Endothelial cell of umbilical vein (primary cell): Measurements from ENCODE around the gene SLC12A9. TPM values are rescaled to one million over a fixed set of nuclear protein-coding genes. Genes with fewer than 3 reads are reported as not detected.

Experiments
- BruUV-seq: library from RNA; stranded (reverse); fragments of 400-500 nt; replicated peaks from 2 replicates; lab custom pipeline; 2021; lab: Mats Ljungman, UMichigan
- CTCF ChIA-PET: fragments of 300-600, 350-600 bp; sonication (Branson Sonifier 250); formaldehyde crosslinking; loops from one replicate; lab custom pipeline; 2021; ENCODE audit warnings: antibody characterized with exemption, inconsistent platforms; lab: Charles Lee
- POLR2A ChIA-PET: fragments of 300-600, 350-600 bp; sonication (Branson Sonifier 250); formaldehyde crosslinking; loops from one replicate; lab custom pipeline; 2021; ENCODE audit warnings: antibody characterized with exemption, inconsistent platforms; lab: Charles Lee
- DNase-seq: peaks from one replicate; pipeline ENCODE4 v3.0.0-alpha.2; 2011; ENCODE audit warnings: low read depth, low spot score
- FAIRE-seq: peaks from 2 replicates; lab custom pipeline; 2011; peaks lifted over from hg19 to GRCh38; lab: Jason Lieb, UNC
- H2AFZ ChIP-seq: 2 replicates; pipeline ENCODE4 v1.6.0; 2012; ENCODE audit warnings: low read depth, low read length, control low read depth, inconsistent platforms
- H3K27ac ChIP-seq: 2 replicates; pipeline ENCODE4 v1.5.1; 2011; ENCODE audit warnings: low read depth, mild to moderate bottlenecking, control low read depth, low read length, moderate library complexity; ENCODE audit not compliant: insufficient read depth
- H3K27me3 ChIP-seq, 2 experiments: 2 replicates each; pipeline versions ENCODE4 v1.6.0 to v1.6.1; 2011; ENCODE audit warnings: low read length in 2 of 2, mixed read lengths in 1 of 2; ENCODE audit not compliant: control insufficient read depth in 2 of 2, insufficient read depth in 2 of 2
- H3K36me3 ChIP-seq, 2 experiments: 2 replicates in 1 of 2; 3 replicates in 1 of 2; pipeline ENCODE4 v1.5.1; 2011; ENCODE audit warnings: low read length in 2 of 2, mild to moderate bottlenecking in 1 of 2, moderate library complexity in 1 of 2; ENCODE audit not compliant: control insufficient read depth in 2 of 2, insufficient read depth in 2 of 2; ENCODE audit errors: extremely low read depth in 1 of 2
- H3K4me1 ChIP-seq: 3 replicates; pipeline ENCODE4 v1.5.1; 2011; ENCODE audit warnings: mild to moderate bottlenecking, low read length; ENCODE audit not compliant: control insufficient read depth, insufficient read depth; ENCODE audit errors: extremely low read depth
- H3K4me2 ChIP-seq: 2 replicates; pipeline ENCODE4 v1.6.1; 2011; ENCODE audit warnings: low read length, control low read depth, mixed read lengths; ENCODE audit not compliant: insufficient read depth
- H3K4me3 ChIP-seq, 3 experiments: fragments of 200-600 bp in 1 of 3; sonication (generic), shearing (Covaris generic) in 1 of 3; replicated peaks in 1 of 3; 2 replicates each; pipeline ENCODE4 v1.5.1; 2011 to 2016; ENCODE audit warnings: control low read depth in 3 of 3, low read length in 3 of 3, mild to moderate bottlenecking in 2 of 3, inconsistent platforms in 1 of 3, low read depth in 1 of 3, moderate library complexity in 1 of 3; ENCODE audit not compliant: insufficient read depth in 1 of 3
- H3K79me2 ChIP-seq: 2 replicates; pipeline ENCODE4 v1.6.0; 2012; ENCODE audit warnings: low read length, inconsistent platforms; ENCODE audit not compliant: control insufficient read depth, insufficient read depth
- H3K9ac ChIP-seq: replicated peaks from 2 replicates; pipeline ENCODE3; 2011; ENCODE audit warnings: low read length, control low read depth; ENCODE audit not compliant: insufficient read depth; ENCODE audit errors: extremely low read depth
- H3K9me1 ChIP-seq: replicated peaks from 3 replicates; pipeline ENCODE4 v1.6.0; 2011; ENCODE audit warnings: mild to moderate bottlenecking, low read length; ENCODE audit not compliant: control insufficient read depth, insufficient read depth; ENCODE audit errors: extremely low read depth
- H3K9me3 ChIP-seq: replicated peaks from 2 replicates; pipeline ENCODE4 v1.5.1; 2012; ENCODE audit warnings: low read length, inconsistent platforms; ENCODE audit not compliant: control insufficient read depth, insufficient read depth
- H4K20me1 ChIP-seq: replicated peaks from 2 replicates; pipeline ENCODE3; 2011; ENCODE audit warnings: mild to moderate bottlenecking, low read length; ENCODE audit not compliant: control insufficient read depth, insufficient read depth; ENCODE audit errors: extremely low read depth
- EZH2 ChIP-seq: IDR thresholded peaks from 2 replicates; pipeline ENCODE4 v1.6.1; 2012; ENCODE audit warnings: borderline replicate concordance, low read depth, mild to moderate bottlenecking, moderate library complexity, low read length, inconsistent platforms; ENCODE audit not compliant: severe bottlenecking
- FOS ChIP-seq: IDR thresholded peaks from 2 replicates; pipeline ENCODE4 v1.6.1; 2011; ENCODE audit warnings: mild to moderate bottlenecking, low read length, moderate library complexity, borderline replicate concordance; ENCODE audit not compliant: insufficient read depth
- GATA2 ChIP-seq: IDR thresholded peaks from 2 replicates; pipeline ENCODE4 v1.7.0; 2011; ENCODE audit warnings: low read depth, mild to moderate bottlenecking, moderate library complexity, mixed read lengths, low read length; ENCODE audit not compliant: insufficient read length, insufficient read depth
- JUN ChIP-seq: IDR thresholded peaks from 2 replicates; pipeline ENCODE4 v1.6.1; 2011; ENCODE audit warnings: borderline replicate concordance, low read depth; ENCODE audit not compliant: insufficient read length, insufficient read depth
- MYC ChIP-seq: IDR thresholded peaks from one replicate; pipeline ENCODE4 v1.6.1; 2011; ENCODE audit warnings: mild to moderate bottlenecking, low read depth, low read length
- POLR2A ChIP-seq: IDR thresholded peaks from 2 replicates; pipeline ENCODE4 v1.6.1; 2012; ENCODE audit warnings: low read depth, mild to moderate bottlenecking, control low read depth, low read length
- POLR2AphosphoS5 ChIP-seq: IDR thresholded peaks from 2 replicates; pipeline ENCODE4 v1.6.1; 2012; ENCODE audit warnings: low read depth, mild to moderate bottlenecking, control low read depth, low read length, moderate library complexity; ENCODE audit not compliant: insufficient read depth
- dilution Hi-C: fragments of 300-500 bp; cut with MboI; formaldehyde crosslinking; loops from one replicate; pipeline ENCODE4 v1.15.0; 2019; ENCODE audit warnings: low sequenced_read_pairs; ENCODE audit not compliant: extremely low pct_ligation_motif_present
- intact Hi-C: fragments of 100-400 bp; cut with micrococcal nuclease; formaldehyde crosslinking; loops from one replicate; pipeline ENCODE4 v1.10.0; 2022
- polyA plus RNA-seq, 4 experiments: library from polyadenylated mRNA; depleted of rRNA in 3 of 4; stranded (reverse) in 3 of 4; unstranded in 1 of 4; fragments of >200 nt; gene quantifications; 2 replicates each; pipeline versions ENCODE4 v1.2.1 to v1.2.3, GENCODE V29; 2011 to 2012; ENCODE audit warnings: missing spikeins in 1 of 4
- total RNA-seq: library from RNA; stranded (reverse); gene quantifications from 2 replicates; pipeline ENCODE4 v1.2.3, GENCODE V29; 2021
- TF ChIP-seq, protein P1 (sequence below): IDR thresholded peaks from 2 replicates; pipeline ENCODE4 v1.6.1; 2011; ENCODE audit not compliant: insufficient read depth, insufficient read length
- TF ChIP-seq, protein P2 (sequence below), 2 donors: IDR thresholded peaks; 1 replicate in 1 of 2; 2 replicates in 1 of 2; pipeline ENCODE4 v1.5.1; 2011; ENCODE audit warnings: low read length in 2 of 2, mild to moderate bottlenecking in 2 of 2, moderate library complexity in 2 of 2, control low read depth in 1 of 2, inconsistent platforms in 1 of 2, low read depth in 1 of 2; ENCODE audit not compliant: insufficient read depth in 1 of 2; ENCODE audit errors: extremely low read depth in 1 of 2

SLC12A9 gene
- total and polyA plus RNA-seq, 2 donors (not counting 3 experiments of a cell fraction or from before 2014, with no cell fraction given) = 35.0 to 37.0 TPM

DNA sequence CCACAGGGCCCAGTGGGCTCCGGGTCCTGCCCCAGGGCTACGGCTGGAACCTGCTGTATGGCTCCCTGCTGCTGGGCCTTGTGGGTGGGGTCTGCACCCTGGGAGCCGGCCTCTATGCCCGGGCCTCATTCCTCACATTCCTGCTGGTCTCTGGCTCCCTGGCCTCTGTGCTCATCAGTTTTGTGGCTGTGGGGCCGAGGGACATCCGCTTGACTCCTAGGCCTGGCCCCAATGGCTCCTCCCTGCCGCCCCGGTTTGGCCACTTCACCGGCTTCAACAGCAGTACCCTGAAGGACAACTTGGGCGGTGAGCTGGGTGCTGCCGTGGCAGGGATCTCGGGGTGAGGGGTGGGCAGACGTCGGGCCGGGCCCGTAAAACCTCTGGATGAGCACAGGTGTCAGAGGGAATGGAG is 4.4 kb downstream of the SLC12A9 start:
- intact Hi-C loops = no loop called here

More for the DNA sequence above, 4.4 kb downstream of the SLC12A9 start:
- Histone ChIP-seq H3K9me1 (no peaks in the 10 kb centered on the region), H3K4me1 (peaks cover 11% of the 10 kb centered on the region), H3K36me3 (peaks cover 5 to 11% of the 10 kb centered on the region in 2 experiments), H3K27ac (no peak overlapping the region), H3K4me2 (no peak overlapping the region), H3K9me3 (no peaks in the 10 kb centered on the region), H4K20me1 (no peaks in the 10 kb centered on the region), H3K79me2 (peaks cover 6% of the 10 kb centered on the region), H3K27me3 (no peaks in the 10 kb centered on the region), H3K4me3 (no peak overlapping the region), H2AFZ (no peak overlapping the region), H3K9ac (no peak overlapping the region)
- TF ChIP-seq POLR2AphosphoS5 = no peak
- TF ChIP-seq, protein P1, sequence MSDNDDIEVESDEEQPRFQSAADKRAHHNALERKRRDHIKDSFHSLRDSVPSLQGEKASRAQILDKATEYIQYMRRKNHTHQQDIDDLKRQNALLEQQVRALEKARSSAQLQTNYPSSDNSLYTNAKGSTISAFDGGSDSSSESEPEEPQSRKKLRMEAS = no peak
- TF ChIP-seq FOS = no peak
- no peak for TF ChIP-seq MYC
- no peak for TF ChIP-seq JUN
- no peak for TF ChIP-seq EZH2
- TF ChIP-seq, protein P2, sequence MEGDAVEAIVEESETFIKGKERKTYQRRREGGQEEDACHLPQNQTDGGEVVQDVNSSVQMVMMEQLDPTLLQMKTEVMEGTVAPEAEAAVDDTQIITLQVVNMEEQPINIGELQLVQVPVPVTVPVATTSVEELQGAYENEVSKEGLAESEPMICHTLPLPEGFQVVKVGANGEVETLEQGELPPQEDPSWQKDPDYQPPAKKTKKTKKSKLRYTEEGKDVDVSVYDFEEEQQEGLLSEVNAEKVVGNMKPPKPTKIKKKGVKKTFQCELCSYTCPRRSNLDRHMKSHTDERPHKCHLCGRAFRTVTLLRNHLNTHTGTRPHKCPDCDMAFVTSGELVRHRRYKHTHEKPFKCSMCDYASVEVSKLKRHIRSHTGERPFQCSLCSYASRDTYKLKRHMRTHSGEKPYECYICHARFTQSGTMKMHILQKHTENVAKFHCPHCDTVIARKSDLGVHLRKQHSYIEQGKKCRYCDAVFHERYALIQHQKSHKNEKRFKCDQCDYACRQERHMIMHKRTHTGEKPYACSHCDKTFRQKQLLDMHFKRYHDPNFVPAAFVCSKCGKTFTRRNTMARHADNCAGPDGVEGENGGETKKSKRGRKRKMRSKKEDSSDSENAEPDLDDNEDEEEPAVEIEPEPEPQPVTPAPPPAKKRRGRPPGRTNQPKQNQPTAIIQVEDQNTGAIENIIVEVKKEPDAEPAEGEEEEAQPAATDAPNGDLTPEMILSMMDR (IDR thresholded peaks at IDR 0.05; ENCODE audit: extremely low read depth in 1 of 2, insufficient read depth in 1 of 2, low read depth in 1 of 2, low read length in 2 of 2) = no peak
- no peak for TF ChIP-seq GATA2
- no peak for TF ChIP-seq POLR2A
- BruUV-seq = no TSS peak
- ChIA-PET POLR2A (no interaction called here), CTCF (no interaction called here)
- dilution Hi-C loops = no loop called here
- FAIRE-seq (no peak), DNase-seq (no peak)
